IMR-90 (cell line): ENCODE results near the gene SEMA6A.

ENCODE experiments used
- BHLHE40 ChIP-seq: fragments of 150-350 bp; IDR thresholded peaks from 2 replicates; pipeline ENCODE4 v1.6.1; 2016; ENCODE audit warnings: mild to moderate bottlenecking, low read depth, low read length
- CEBPB ChIP-seq: IDR thresholded peaks from 2 replicates; pipeline ENCODE4 v1.6.1; 2012; ENCODE audit warnings: low read depth, low read length, improper control_type of control experiment
- CTCF ChIP-seq: conservative IDR thresholded peaks from 2 replicates; pipeline ENCODE4 v1.5.1; 2012; ENCODE audit warnings: mild to moderate bottlenecking, low read depth, low read length, improper control_type of control experiment
- MAZ ChIP-seq: IDR thresholded peaks from 2 replicates; pipeline ENCODE4 v1.6.1; 2012; ENCODE audit warnings: low read depth, mild to moderate bottlenecking, low read length, improper control_type of control experiment, moderate library complexity, borderline replicate concordance
- POLR2A ChIP-seq: IDR thresholded peaks from 2 replicates; pipeline ENCODE4 v1.6.1; 2012; ENCODE audit warnings: mild to moderate bottlenecking, low read depth, low read length
- RFX5 ChIP-seq: IDR thresholded peaks from 2 replicates; pipeline ENCODE4 v1.8.0; 2012; ENCODE audit warnings: low read depth, mild to moderate bottlenecking, low read length, moderate library complexity
- SMC3 ChIP-seq: fragments of 150-350 bp; IDR thresholded peaks from 2 replicates; pipeline ENCODE4 v1.6.1; 2016; ENCODE audit warnings: low read depth, mild to moderate bottlenecking, antibody characterized with exemption, low read length, moderate library complexity
- USF2 ChIP-seq: fragments of 150-350 bp; IDR thresholded peaks from 2 replicates; pipeline ENCODE4 v1.6.1; 2017; ENCODE audit warnings: mild to moderate bottlenecking, antibody characterized with exemption, low read length, low read depth

DNA sequence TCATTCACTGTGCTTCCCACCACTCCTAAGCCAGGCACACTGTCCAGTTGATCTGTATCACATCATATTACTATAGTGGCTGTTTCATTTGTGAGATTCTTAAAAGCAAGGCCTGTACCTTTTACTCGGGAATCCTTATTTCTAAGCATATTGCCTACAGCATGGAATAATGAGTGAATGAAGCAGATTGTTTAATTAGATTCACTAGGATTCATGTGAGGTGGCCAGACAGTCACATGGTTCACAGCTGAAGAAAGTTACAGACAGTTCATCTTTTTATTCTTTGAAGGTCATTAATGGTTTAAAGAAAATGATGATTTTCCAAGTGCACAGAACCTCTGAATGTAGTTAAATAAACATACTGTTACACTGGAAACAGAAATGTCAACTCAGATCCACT, 24.3 kb upstream of the SEMA6A start:
- TF ChIP-seq CTCF (no peak), USF2 (no peak), RFX5 (no peak), CEBPB (no peak), BHLHE40 (no peak), SMC3 (no peak), POLR2A (no peak), MAZ (no peak)
